Measurements from ENCODE around the gene DIP2C.

Gene DIP2C

GRCh38 chr10:541750-542371 lies 147.6 kb downstream of the DIP2C start:
- Histone ChIP-seq H3K4me3 (ENCODE audit: low read depth in 1 of 2, low read length in 2 of 2) (no peak overlapping the region), H3K79me2 (ENCODE audit: insufficient read depth, low read length) (no peaks in the 10 kb centered on the region), H4K20me1 (ENCODE audit: insufficient read depth, low read length) (peaks cover 13% of the 10 kb centered on the region), H3K27ac (ENCODE audit: low read length) (no peak overlapping the region), H3K27me3 (ENCODE audit: insufficient read depth, low read length, poor library complexity) (peaks cover 34% of the 10 kb centered on the region), H3K36me3 (ENCODE audit: insufficient read depth, low read length) (no peaks in the 10 kb centered on the region), H3K4me1 (ENCODE audit: insufficient read depth, low read length) (no peaks in the 10 kb centered on the region), H3K9me3 (ENCODE audit: insufficient read depth, low read length, severe bottlenecking) (no peaks in the 10 kb centered on the region), H2AFZ (ENCODE audit: low read depth, low read length) (no peak overlapping the region), H3K4me2 (ENCODE audit: insufficient read depth, low read length) (no peak overlapping the region), H3K9ac (ENCODE audit: low read depth, low read length) (no peak overlapping the region)
- no peak for TF ChIP-seq EZH2 (IDR thresholded peaks at IDR 0.05; ENCODE audit: borderline replicate concordance, low read depth, low read length, severe bottlenecking)
- no peak for TF ChIP-seq CTCF (IDR thresholded peaks at IDR 0.05; ENCODE audit: borderline replicate concordance, extremely low read depth, low read length, poor library complexity, severe bottlenecking)
- DNase-seq (no peak), ATAC-seq (ENCODE audit: insufficient read depth, low read depth) (no peak)

DNA sequence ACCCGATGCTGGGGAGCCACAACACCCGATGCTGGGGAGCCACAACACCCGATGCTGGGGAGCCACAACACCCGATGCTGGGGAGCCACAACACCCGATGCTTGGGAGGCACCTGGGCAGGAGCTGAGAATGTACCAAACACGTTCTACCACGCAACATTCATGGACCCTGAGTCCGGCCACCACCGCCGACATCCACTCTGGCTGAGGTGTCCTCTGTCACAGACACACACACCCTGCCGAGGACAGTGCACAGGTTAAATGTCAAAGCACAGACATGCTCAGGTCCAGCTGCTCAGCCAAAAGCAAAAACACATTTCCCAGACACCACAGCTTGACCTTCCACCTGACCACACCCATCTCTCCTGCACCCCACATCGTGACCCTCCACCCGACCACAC lies 148.4 kb downstream of the DIP2C start:
- no peak for TF ChIP-seq EZH2 (IDR thresholded peaks at IDR 0.05; ENCODE audit: borderline replicate concordance, low read depth, low read length, severe bottlenecking)
- TF ChIP-seq CTCF (IDR thresholded peaks at IDR 0.05; ENCODE audit: borderline replicate concordance, extremely low read depth, low read length, poor library complexity, severe bottlenecking), result no peak
- H3K9ac ChIP-seq (ENCODE audit: low read depth, low read length), result no peak overlapping the region
- no peak overlapping the region for H3K4me2 ChIP-seq (ENCODE audit: insufficient read depth, low read length)
- H2AFZ ChIP-seq (ENCODE audit: low read depth, low read length), result no peak overlapping the region
- H3K27ac ChIP-seq (ENCODE audit: low read length), result no peak overlapping the region
- DNase-seq (no peak), ATAC-seq (ENCODE audit: insufficient read depth, low read depth) (no peak)
- no peaks in the 10 kb centered on the region for H3K36me3 ChIP-seq (ENCODE audit: insufficient read depth, low read length)
- peaks cover 36% of the 10 kb centered on the region for H3K27me3 ChIP-seq (ENCODE audit: insufficient read depth, low read length, poor library complexity)
- H3K4me3 ChIP-seq (ENCODE audit: low read depth in 1 of 2, low read length in 2 of 2), result no peak overlapping the region
- H3K79me2 ChIP-seq (ENCODE audit: insufficient read depth, low read length), result no peaks in the 10 kb centered on the region
- no peaks in the 10 kb centered on the region for H3K4me1 ChIP-seq (ENCODE audit: insufficient read depth, low read length)
- no peaks in the 10 kb centered on the region for H3K9me3 ChIP-seq (ENCODE audit: insufficient read depth, low read length, severe bottlenecking)
- peaks cover 13% of the 10 kb centered on the region for H4K20me1 ChIP-seq (ENCODE audit: insufficient read depth, low read length)

DNA sequence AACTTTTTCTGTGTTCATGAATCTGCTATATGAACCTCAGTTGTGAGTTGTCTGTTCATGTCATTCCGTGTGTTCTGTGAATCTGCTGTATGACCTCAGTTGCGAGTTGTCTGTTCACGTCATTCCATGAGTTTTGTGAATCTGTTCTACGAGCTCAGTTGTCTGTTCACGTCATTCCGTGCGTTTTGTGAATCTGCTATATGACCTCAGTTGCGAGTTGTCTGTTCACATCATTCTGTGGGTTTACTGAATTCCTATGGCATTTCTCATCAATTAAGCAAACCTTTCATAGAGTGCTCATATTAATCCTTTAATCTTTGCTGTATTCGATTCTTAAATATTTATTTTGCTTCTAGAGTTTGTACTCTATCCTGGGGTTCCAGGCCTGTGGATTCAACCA lies 150.6 kb downstream of the DIP2C start:
- H3K79me2 ChIP-seq (ENCODE audit: insufficient read depth, low read length), result no peaks in the 10 kb centered on the region
- H3K9me3 ChIP-seq (ENCODE audit: insufficient read depth, low read length, severe bottlenecking), result no peaks in the 10 kb centered on the region
- DNase-seq, result no peak
- no peaks in the 10 kb centered on the region for H3K36me3 ChIP-seq (ENCODE audit: insufficient read depth, low read length)
- H3K4me3 ChIP-seq (ENCODE audit: low read depth in 1 of 2, low read length in 2 of 2), result no peak overlapping the region
- H4K20me1 ChIP-seq (ENCODE audit: insufficient read depth, low read length), result peaks cover 13% of the 10 kb centered on the region
- no peak overlapping the region for H3K9ac ChIP-seq (ENCODE audit: low read depth, low read length)
- H3K4me1 ChIP-seq (ENCODE audit: insufficient read depth, low read length), result no peaks in the 10 kb centered on the region
- no peak for ATAC-seq (ENCODE audit: insufficient read depth, low read depth)
- TF ChIP-seq CTCF (IDR thresholded peaks at IDR 0.05; ENCODE audit: borderline replicate concordance, extremely low read depth, low read length, poor library complexity, severe bottlenecking) (no peak), EZH2 (IDR thresholded peaks at IDR 0.05; ENCODE audit: borderline replicate concordance, low read depth, low read length, severe bottlenecking) (no peak)
- no peak overlapping the region for H2AFZ ChIP-seq (ENCODE audit: low read depth, low read length)
- H3K27me3 ChIP-seq (ENCODE audit: insufficient read depth, low read length, poor library complexity), result peaks cover 47% of the 10 kb centered on the region
- H3K27ac ChIP-seq (ENCODE audit: low read length), result no peak overlapping the region
- no peak overlapping the region for H3K4me2 ChIP-seq (ENCODE audit: insufficient read depth, low read length)

All from DND-41 (cell line).